Right atrium auricular region (tissue), 2 donors: ENCODE measurements around the gene WDR64. TPM values are rescaled to one million over a fixed set of nuclear protein-coding genes. Genes with fewer than 3 reads are reported as not detected.

ENCODE experiments used
- DNase-seq: peaks from one replicate; pipeline ENCODE4 v3.0.0-alpha.2; 2019; ENCODE audit warnings: low spot score
- H3K27ac ChIP-seq, 2 donors: fragments of 200-600 bp; sonication (generic); 1 replicate in 1 of 2; 2 replicates in 1 of 2; pipeline ENCODE4 v1.5.1; 2016 to 2019
- H3K27me3 ChIP-seq, 2 donors: fragments of 200-600 bp; sonication (generic); one replicate each; pipeline versions ENCODE4 v1.5.1 to v1.6.0; 2017 to 2019
- H3K36me3 ChIP-seq: fragments of 200-600 bp; sonication (generic); one replicate; pipeline ENCODE4 v1.5.1; 2016
- H3K4me1 ChIP-seq, 2 donors: fragments of 200-600 bp; sonication (generic); one replicate each; pipeline versions ENCODE4 v1.5.1 to v1.6.0; 2017 to 2019
- H3K4me3 ChIP-seq, 2 donors: fragments of 200-600 bp; sonication (generic); 1 replicate in 1 of 2; 2 replicates in 1 of 2; pipeline ENCODE4 v1.5.1; 2017 to 2019; ENCODE audit warnings: mild to moderate bottlenecking in 1 of 2, moderate library complexity in 1 of 2
- H3K9me3 ChIP-seq, 2 donors: fragments of 200-600 bp; sonication (generic); one replicate each; pipeline ENCODE4 v1.5.1; 2019
- total RNA-seq, 2 donors: library from RNA; depleted of rRNA; stranded (reverse); fragments of >200 nt; gene quantifications; one replicate each; pipeline ENCODE4 v1.1.0, GENCODE V29; 2016
- TF ChIP-seq, protein P1 (sequence below), 2 donors: fragments of 200-600 bp; sonication (generic); IDR thresholded peaks; one replicate each; pipeline ENCODE4 v1.5.1; 2019; ENCODE audit warnings: antibody characterized with exemption in 2 of 2

The WDR64 gene
- total RNA-seq, 2 donors from 2014 or later = not detected

DNA sequence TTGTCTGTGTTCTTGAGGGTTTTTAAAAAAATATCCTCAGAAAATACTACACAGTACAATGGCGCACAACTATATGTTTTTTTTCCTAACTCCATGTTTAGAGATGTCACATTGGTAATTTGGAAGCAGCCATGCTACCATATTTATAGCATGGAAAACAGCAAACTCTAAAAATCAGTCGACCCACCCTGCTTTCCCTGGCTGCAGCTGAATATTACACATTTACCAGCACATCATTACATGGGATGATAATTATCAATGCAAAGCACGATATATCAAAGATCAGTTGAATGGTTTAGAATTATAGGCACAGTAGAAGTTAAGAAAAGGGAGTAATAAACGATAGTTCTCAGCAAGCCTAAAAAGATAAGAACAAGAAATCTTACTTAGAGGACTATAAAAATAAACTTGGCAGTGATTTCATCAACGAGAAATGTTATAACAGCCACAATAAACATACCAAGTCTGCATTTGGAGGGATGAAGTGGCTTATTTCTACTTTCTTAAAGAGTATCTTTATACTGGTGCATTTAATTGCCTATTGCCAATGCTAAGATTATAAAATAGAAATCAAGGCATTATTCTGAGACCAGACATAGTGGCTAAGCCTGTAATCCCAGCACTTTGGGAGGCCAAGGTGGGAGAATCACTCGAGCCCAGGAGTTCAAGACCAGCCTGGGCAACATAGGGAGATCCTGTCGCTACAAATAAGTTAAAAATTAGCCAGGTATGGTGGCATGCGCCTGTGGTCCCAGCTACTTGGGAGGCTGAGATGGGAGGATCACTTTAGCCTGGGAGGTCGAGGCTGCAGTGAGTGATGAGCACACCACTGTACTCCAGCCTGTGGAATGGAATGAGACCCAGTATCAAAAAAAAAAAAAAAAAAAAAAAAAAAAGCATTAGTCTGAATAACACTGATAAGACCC lies 43.4 kb downstream of the WDR64 start:
- TF ChIP-seq, protein P1, sequence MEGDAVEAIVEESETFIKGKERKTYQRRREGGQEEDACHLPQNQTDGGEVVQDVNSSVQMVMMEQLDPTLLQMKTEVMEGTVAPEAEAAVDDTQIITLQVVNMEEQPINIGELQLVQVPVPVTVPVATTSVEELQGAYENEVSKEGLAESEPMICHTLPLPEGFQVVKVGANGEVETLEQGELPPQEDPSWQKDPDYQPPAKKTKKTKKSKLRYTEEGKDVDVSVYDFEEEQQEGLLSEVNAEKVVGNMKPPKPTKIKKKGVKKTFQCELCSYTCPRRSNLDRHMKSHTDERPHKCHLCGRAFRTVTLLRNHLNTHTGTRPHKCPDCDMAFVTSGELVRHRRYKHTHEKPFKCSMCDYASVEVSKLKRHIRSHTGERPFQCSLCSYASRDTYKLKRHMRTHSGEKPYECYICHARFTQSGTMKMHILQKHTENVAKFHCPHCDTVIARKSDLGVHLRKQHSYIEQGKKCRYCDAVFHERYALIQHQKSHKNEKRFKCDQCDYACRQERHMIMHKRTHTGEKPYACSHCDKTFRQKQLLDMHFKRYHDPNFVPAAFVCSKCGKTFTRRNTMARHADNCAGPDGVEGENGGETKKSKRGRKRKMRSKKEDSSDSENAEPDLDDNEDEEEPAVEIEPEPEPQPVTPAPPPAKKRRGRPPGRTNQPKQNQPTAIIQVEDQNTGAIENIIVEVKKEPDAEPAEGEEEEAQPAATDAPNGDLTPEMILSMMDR (IDR thresholded peaks at IDR 0.05) = no peak
- no peak overlapping the region for H3K4me3 ChIP-seq
- no peaks in the 10 kb centered on the region for H3K36me3 ChIP-seq
- no peak overlapping the region for H3K27ac ChIP-seq
- DNase-seq = no peak
- H3K9me3 ChIP-seq = no peaks in the 10 kb centered on the region
- H3K4me1 ChIP-seq = no peaks in the 10 kb centered on the region
- no peaks in the 10 kb centered on the region for H3K27me3 ChIP-seq

GRCh38 chr1:241696172-241696814 lies 44.2 kb downstream of the WDR64 start:
- Histone ChIP-seq H3K36me3 (no peaks in the 10 kb centered on the region), H3K4me3 (no peak overlapping the region), H3K4me1 (no peaks in the 10 kb centered on the region), H3K27me3 (no peaks in the 10 kb centered on the region), H3K9me3 (no peaks in the 10 kb centered on the region), H3K27ac (no peak overlapping the region)
- TF ChIP-seq, protein P1 (IDR thresholded peaks at IDR 0.05) = no peak
- DNase-seq = no peak

DNA sequence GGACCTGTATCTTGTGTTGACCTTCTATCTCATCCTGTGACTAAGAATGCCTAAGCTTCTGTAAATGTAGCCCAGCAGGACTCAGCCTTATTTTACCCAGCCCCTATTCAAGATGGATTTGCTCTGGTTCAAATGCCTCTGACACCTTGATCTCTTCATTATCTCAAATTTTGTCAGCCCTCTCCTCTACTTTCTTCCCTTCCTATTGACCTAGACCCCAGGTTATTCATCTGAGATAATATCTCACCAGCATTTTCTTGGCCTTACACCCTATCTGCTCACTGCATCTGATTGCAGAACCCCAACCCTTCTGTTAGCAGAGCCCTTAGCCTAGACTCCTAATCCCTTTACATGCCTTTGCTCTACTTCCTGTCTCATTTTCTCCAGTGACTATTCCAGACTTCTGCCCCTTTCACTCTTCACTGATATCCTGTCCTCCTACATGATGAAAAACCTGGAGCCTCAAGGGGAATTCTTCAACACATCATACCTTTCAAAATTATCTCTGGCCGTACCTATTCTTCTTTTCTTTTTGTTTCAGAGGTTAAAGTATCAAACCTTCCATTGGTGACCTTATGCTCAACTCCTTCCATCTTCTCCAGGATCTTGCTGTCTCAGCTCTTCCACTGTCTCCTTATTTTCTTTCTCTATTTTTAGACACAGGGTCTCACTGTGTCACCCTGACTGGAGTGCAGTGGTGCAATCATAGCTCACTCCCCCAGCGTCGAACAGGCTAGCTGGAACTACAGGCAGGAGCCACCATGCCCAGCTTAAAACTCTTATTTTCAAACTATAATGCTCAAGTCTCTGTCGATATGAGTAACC lies 44.9 kb downstream of the WDR64 start:
- DNase-seq = no peak
- Histone ChIP-seq H3K4me1 (no peaks in the 10 kb centered on the region), H3K9me3 (no peaks in the 10 kb centered on the region), H3K36me3 (no peaks in the 10 kb centered on the region), H3K4me3 (no peak overlapping the region), H3K27me3 (no peaks in the 10 kb centered on the region), H3K27ac (no peak overlapping the region)
- TF ChIP-seq, protein P1 (IDR thresholded peaks at IDR 0.05) = no peak

- H3K36me3 ChIP-seq = no peaks in the 10 kb centered on the region
Observed at GRCh38 chr1:241697640-241698018, 45.5 kb downstream of the WDR64 start.

GRCh38 chr1:241698177-241698576 lies 46.1 kb downstream of the WDR64 start:
- TF ChIP-seq, protein P1 (IDR thresholded peaks at IDR 0.05) = no peak
- H3K36me3 ChIP-seq = no peaks in the 10 kb centered on the region
- no peak overlapping the region for H3K27ac ChIP-seq
- H3K4me1 ChIP-seq = no peaks in the 10 kb centered on the region
- no peak for DNase-seq
- no peaks in the 10 kb centered on the region for H3K9me3 ChIP-seq
- no peaks in the 10 kb centered on the region for H3K27me3 ChIP-seq
- no peak overlapping the region for H3K4me3 ChIP-seq

More at GRCh38 chr1:241697640-241698018, 45.5 kb downstream of the WDR64 start:
- TF ChIP-seq, protein P1 (IDR thresholded peaks at IDR 0.05) = no peak
- no peak overlapping the region for H3K27ac ChIP-seq
- H3K9me3 ChIP-seq = no peaks in the 10 kb centered on the region
- no peaks in the 10 kb centered on the region for H3K4me1 ChIP-seq
- no peaks in the 10 kb centered on the region for H3K27me3 ChIP-seq
- H3K4me3 ChIP-seq = no peak overlapping the region
- DNase-seq = no peak
